Measurements from ENCODE around the gene CCDC78. TPM values are rescaled to one million over a fixed set of nuclear protein-coding genes. Genes with fewer than 3 reads are reported as not detected.

The CCDC78 gene
- total and polyA plus RNA-seq, 2 donors = 4.8 to 12.4 TPM

DNA sequence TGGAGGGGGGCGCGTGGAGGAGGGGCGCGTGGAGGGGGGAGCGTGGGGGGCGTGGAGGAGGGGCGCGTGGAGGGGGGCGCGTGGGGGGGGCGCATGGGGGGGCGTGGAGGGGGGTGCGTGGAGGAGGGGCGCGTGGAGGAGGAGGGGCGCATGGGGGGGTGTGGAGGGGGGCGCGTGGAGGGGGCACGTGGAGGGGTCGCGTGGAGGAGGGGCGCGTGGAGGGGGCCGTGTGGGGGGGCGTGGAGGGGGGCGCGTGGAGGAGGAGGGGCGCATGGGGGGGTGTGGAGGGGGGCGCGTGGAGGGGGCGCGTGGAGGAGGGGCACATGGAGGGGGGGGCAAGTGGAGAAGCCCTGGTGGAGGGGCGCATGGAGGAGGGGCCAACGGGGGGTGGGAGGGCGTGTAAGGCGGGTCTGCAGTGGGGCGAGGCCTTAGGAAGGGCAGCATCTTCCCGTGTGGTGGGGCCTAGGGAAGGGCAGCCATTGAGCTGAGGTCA is 41.5 kb upstream of the CCDC78 start:
- WGBS = 79% methylated on average over 29 of the region's 38 CpGs
- H3K27ac ChIP-seq (ENCODE audit: low read depth in 1 of 2, low read length in 1 of 2) = no peak overlapping the region
- peaks cover 0 to 17% of the 10 kb centered on the region in 2 donors for H3K27me3 ChIP-seq (ENCODE audit: control insufficient read depth in 2 of 2, insufficient read depth in 1 of 2, low read length in 1 of 2)
- no peak for DNase-seq (ENCODE audit: low read depth in 6 of 9, low spot score in 9 of 9)
- H3K9me3 ChIP-seq (ENCODE audit: control insufficient read depth in 2 of 2, insufficient read depth in 1 of 2, low read length in 1 of 2) = no peaks in the 10 kb centered on the region
- no peaks in the 10 kb centered on the region for H3K4me1 ChIP-seq (ENCODE audit: control insufficient read depth in 2 of 2, insufficient read depth in 2 of 2, low read length in 2 of 2)
- H3K36me3 ChIP-seq (ENCODE audit: control insufficient read depth in 2 of 2, insufficient read depth in 2 of 2, low read length in 1 of 2) = no peaks in the 10 kb centered on the region
- H3K4me3 ChIP-seq (ENCODE audit: low read length in 2 of 2) = no peak overlapping the region

DNA sequence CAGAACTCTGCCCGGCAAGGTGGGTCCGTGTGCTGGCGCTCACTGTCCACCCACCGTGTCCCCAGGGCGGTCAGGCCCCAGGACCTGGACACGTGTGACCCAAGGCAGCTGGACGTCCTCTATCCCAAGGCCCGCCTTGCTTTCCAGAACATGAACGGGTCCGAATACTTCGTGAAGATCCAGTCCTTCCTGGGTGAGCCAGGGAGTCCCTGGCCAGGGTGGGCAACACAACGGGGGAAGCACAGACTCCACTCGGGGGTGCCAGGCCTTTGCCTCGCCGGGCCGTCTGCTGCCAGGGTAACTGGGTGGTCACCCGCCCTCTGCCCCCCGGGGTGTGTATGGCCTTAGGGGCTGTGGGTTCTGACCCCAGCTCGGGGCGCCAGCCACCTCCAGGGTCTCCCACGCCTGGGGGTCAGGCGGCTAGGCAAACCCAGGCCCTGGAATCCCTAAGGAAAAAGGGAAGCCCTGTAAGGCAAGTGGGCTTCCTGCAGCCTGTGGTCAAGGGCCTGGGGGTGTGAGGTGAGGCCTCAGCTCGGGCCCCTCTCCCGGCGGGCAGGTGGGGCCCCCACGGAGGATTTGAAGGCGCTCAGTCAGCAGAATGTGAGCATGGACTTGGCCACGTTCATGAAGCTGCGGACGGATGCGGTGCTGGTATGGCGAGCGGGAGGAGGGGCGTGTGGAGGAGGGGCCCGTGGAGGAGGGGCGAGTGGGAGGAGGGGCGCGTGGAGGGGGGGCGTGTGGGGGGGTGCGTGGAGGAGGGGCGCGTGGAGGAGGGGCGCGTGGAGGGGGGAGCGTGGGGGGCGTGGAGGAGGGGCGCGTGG is 40.8 kb upstream of the CCDC78 start:
- H3K36me3 ChIP-seq (ENCODE audit: control insufficient read depth in 2 of 2, insufficient read depth in 2 of 2, low read length in 1 of 2) = no peaks in the 10 kb centered on the region
- no peak overlapping the region for H3K27ac ChIP-seq (ENCODE audit: low read depth in 1 of 2, low read length in 1 of 2)
- H3K27me3 ChIP-seq (ENCODE audit: control insufficient read depth in 2 of 2, insufficient read depth in 1 of 2, low read length in 1 of 2) = peaks cover 0 to 20% of the 10 kb centered on the region in 2 donors
- WGBS = 78% methylated on average over 39 of the region's 48 CpGs
- H3K4me1 ChIP-seq (ENCODE audit: control insufficient read depth in 2 of 2, insufficient read depth in 2 of 2, low read length in 2 of 2) = no peaks in the 10 kb centered on the region
- H3K4me3 ChIP-seq (ENCODE audit: low read length in 2 of 2) = no peak overlapping the region
- no peaks in the 10 kb centered on the region for H3K9me3 ChIP-seq (ENCODE audit: control insufficient read depth in 2 of 2, insufficient read depth in 1 of 2, low read length in 1 of 2)
- no peak for DNase-seq (ENCODE audit: low read depth in 6 of 9, low spot score in 9 of 9)

DNA sequence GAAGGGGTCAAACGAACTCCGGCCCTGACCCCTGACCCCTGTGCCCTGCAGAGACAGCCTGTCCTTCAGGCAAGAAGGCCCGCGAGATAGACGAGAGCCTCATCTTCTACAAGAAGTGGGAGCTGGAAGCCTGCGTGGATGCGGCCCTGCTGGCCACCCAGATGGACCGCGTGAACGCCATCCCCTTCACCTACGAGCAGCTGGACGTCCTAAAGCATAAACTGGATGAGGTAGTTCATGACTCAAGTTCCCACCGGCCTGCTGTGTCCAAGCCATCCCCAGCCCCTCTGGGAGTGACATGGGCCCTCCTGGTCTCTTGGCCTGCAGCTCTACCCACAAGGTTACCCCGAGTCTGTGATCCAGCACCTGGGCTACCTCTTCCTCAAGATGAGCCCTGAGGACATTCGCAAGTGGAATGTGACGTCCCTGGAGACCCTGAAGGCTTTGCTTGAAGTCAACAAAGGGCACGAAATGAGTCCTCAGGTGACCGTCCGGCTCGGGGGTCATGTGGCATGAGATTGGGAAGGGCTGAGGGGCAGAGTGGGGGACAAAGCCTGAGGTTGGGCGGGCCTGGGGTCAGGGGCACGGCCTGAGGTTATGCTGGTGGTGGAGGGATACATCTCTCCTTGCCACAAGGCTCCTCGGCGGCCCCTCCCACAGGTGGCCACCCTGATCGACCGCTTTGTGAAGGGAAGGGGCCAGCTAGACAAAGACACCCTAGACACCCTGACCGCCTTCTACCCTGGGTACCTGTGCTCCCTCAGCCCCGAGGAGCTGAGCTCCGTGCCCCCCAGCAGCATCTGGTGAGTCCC is 40.0 kb upstream of the CCDC78 start:
- Histone ChIP-seq H3K4me1 (ENCODE audit: control insufficient read depth in 2 of 2, insufficient read depth in 2 of 2, low read length in 2 of 2) (no peaks in the 10 kb centered on the region), H3K27me3 (ENCODE audit: control insufficient read depth in 2 of 2, insufficient read depth in 1 of 2, low read length in 1 of 2) (peaks cover 0 to 20% of the 10 kb centered on the region in 2 donors), H3K27ac (ENCODE audit: low read depth in 1 of 2, low read length in 1 of 2) (no peak overlapping the region), H3K4me3 (ENCODE audit: low read length in 2 of 2) (no peak overlapping the region), H3K9me3 (ENCODE audit: control insufficient read depth in 2 of 2, insufficient read depth in 1 of 2, low read length in 1 of 2) (no peaks in the 10 kb centered on the region), H3K36me3 (ENCODE audit: control insufficient read depth in 2 of 2, insufficient read depth in 2 of 2, low read length in 1 of 2) (no peaks in the 10 kb centered on the region)
- DNase-seq (ENCODE audit: low read depth in 6 of 9, low spot score in 9 of 9) = no peak
- WGBS = 94% methylated on average over 29 of the region's 29 CpGs

DNA sequence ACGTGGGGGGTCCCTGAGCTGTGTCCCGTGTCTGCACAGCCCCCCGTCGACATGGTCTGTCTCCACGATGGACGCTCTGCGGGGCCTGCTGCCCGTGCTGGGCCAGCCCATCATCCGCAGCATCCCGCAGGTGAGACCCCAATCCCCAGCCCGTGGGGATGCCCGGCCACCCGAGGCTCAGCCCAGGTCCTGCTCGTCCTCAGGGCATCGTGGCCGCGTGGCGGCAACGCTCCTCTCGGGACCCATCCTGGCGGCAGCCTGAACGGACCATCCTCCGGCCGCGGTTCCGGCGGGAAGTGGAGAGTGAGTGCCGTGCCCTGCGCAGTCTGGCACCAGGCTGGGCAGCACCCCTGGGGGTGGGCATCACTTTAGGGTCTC is 39.2 kb upstream of the CCDC78 start:
- H3K36me3 ChIP-seq (ENCODE audit: control insufficient read depth in 2 of 2, insufficient read depth in 2 of 2, low read length in 1 of 2) = no peaks in the 10 kb centered on the region
- no peaks in the 10 kb centered on the region for H3K4me1 ChIP-seq (ENCODE audit: control insufficient read depth in 2 of 2, insufficient read depth in 2 of 2, low read length in 2 of 2)
- no peak overlapping the region for H3K4me3 ChIP-seq (ENCODE audit: low read length in 2 of 2)
- 97% methylated on average over 29 of the region's 29 CpGs for WGBS
- DNase-seq (ENCODE audit: low read depth in 6 of 9, low spot score in 9 of 9) = no peak
- H3K27ac ChIP-seq (ENCODE audit: low read depth in 1 of 2, low read length in 1 of 2) = no peak overlapping the region
- H3K27me3 ChIP-seq (ENCODE audit: control insufficient read depth in 2 of 2, insufficient read depth in 1 of 2, low read length in 1 of 2) = peaks cover 0 to 20% of the 10 kb centered on the region in 2 donors
- no peaks in the 10 kb centered on the region for H3K9me3 ChIP-seq (ENCODE audit: control insufficient read depth in 2 of 2, insufficient read depth in 1 of 2, low read length in 1 of 2)

DNA sequence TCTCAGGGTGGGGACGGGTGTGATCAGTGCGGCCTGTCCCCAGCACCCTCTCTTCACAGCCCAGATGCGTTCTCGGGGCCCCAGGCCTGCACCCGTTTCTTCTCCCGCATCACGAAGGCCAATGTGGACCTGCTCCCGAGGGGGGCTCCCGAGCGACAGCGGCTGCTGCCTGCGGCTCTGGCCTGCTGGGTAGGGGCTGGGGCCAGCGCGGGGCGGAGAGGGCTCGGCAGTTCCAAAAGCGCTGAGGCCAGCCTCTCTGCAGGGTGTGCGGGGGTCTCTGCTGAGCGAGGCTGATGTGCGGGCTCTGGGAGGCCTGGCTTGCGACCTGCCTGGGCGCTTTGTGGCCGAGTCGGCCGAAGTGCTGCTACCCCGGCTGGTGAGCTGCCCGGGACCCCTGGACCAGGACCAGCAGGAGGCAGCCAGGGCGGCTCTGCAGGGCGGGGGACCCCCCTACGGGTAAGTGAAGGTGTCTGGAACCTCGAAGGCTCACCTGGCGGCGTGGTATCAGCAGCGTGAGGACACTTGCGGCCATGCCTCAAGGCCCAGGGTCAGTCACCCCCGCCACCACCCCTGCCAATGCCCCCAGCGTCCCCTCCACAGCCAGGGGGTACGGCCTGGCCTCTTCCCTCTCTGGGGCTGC is 38.7 kb upstream of the CCDC78 start:
- H3K9me3 ChIP-seq (ENCODE audit: control insufficient read depth in 2 of 2, insufficient read depth in 1 of 2, low read length in 1 of 2) = no peaks in the 10 kb centered on the region
- no peak overlapping the region for H3K27ac ChIP-seq (ENCODE audit: low read depth in 1 of 2, low read length in 1 of 2)
- no peak overlapping the region for H3K4me3 ChIP-seq (ENCODE audit: low read length in 2 of 2)
- no peaks in the 10 kb centered on the region for H3K4me1 ChIP-seq (ENCODE audit: control insufficient read depth in 2 of 2, insufficient read depth in 2 of 2, low read length in 2 of 2)
- H3K27me3 ChIP-seq (ENCODE audit: control insufficient read depth in 2 of 2, insufficient read depth in 1 of 2, low read length in 1 of 2) = peaks cover 0 to 20% of the 10 kb centered on the region in 2 donors
- H3K36me3 ChIP-seq (ENCODE audit: control insufficient read depth in 2 of 2, insufficient read depth in 2 of 2, low read length in 1 of 2) = no peaks in the 10 kb centered on the region
- no peak for DNase-seq (ENCODE audit: low read depth in 6 of 9, low spot score in 9 of 9)
- 95% methylated on average over 38 of the region's 38 CpGs for WGBS

DNA sequence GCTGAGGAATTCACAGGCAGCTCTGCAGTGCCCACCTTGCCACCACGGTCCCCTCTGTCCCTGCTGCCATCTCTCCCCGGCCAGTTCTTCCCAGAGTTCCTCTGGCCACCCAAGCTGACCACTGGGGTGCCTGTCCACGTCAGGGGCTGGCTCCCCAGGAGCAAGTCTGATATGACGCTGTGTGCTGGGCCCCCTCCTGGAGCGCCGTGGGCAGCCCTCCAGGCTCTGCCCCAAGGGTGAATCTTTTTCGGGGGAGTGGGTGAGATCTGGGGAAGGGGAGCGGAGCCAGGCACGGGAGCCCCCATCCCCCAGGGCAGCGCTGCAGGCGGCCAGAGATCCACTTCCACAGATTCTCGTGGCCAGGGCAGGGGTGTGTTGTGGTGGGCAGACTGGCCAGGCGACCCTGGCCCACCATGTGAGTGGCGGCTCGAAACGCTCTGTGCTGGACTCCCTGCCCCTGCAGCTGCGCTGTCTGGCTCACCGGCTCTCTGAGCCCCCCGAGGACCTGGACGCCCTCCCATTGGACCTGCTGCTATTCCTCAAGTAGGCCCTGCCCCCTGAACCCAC is 38.0 kb upstream of the CCDC78 start:
- Histone ChIP-seq H3K36me3 (ENCODE audit: control insufficient read depth in 2 of 2, insufficient read depth in 2 of 2, low read length in 1 of 2) (no peaks in the 10 kb centered on the region), H3K27me3 (ENCODE audit: control insufficient read depth in 2 of 2, insufficient read depth in 1 of 2, low read length in 1 of 2) (peaks cover 0 to 16% of the 10 kb centered on the region in 2 donors), H3K27ac (ENCODE audit: low read depth in 1 of 2, low read length in 1 of 2) (no peak overlapping the region), H3K4me1 (ENCODE audit: control insufficient read depth in 2 of 2, insufficient read depth in 2 of 2, low read length in 2 of 2) (no peaks in the 10 kb centered on the region), H3K4me3 (ENCODE audit: low read length in 2 of 2) (no peak overlapping the region), H3K9me3 (ENCODE audit: control insufficient read depth in 2 of 2, insufficient read depth in 1 of 2, low read length in 1 of 2) (no peaks in the 10 kb centered on the region)
- no peak for DNase-seq (ENCODE audit: low read depth in 6 of 9, low spot score in 9 of 9)
- 92% methylated on average over 20 of the region's 20 CpGs for WGBS

DNA sequence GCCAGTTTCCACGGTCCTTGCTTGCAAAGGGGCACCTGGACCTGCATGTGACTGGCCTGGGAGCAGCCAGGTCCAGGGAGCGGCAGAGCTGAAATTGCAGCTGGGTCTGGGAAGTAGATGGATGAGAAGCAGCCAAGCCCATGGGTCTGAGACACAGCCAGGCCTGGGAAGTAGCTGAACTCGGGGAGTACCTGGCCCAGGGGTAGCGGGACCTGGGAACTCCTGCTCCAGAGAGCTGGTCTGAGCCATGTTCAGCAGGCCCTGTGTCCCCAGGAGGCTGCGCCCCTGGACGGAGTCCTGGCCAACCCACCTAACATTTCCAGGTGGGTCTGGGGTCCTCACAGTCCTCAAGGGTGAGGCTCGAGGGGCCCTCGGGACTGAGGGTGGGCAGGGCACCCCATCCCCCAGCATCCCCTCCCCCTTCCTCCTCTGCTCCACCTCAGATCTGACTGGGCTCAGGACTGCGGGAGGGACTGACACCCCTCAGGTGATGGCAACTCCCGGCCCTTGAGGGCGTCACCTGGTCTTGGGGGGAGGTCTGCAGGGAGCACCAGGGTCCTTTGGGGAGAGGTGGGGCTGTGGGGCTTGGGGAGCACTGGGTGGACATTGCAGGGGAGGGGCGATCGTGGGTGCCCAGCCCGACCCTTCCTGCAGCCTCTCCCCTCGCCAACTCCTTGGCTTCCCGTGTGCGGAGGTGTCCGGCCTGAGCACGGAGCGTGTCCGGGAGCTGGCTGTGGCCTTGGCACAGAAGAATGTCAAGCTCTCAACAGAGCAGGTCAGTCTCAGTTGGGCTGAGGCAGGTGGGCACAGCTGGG is 37.3 kb upstream of the CCDC78 start:
- no peaks in the 10 kb centered on the region for H3K36me3 ChIP-seq (ENCODE audit: control insufficient read depth in 2 of 2, insufficient read depth in 2 of 2, low read length in 1 of 2)
- no peaks in the 10 kb centered on the region for H3K9me3 ChIP-seq (ENCODE audit: control insufficient read depth in 2 of 2, insufficient read depth in 1 of 2, low read length in 1 of 2)
- no peak overlapping the region for H3K4me3 ChIP-seq (ENCODE audit: low read length in 2 of 2)
- H3K27ac ChIP-seq (ENCODE audit: low read depth in 1 of 2, low read length in 1 of 2) = no peak overlapping the region
- no peaks in the 10 kb centered on the region for H3K4me1 ChIP-seq (ENCODE audit: control insufficient read depth in 2 of 2, insufficient read depth in 2 of 2, low read length in 2 of 2)
- WGBS = 91% methylated on average over 21 of the region's 21 CpGs
- DNase-seq (ENCODE audit: low read depth in 6 of 9, low spot score in 9 of 9) = no peak
- peaks cover 0 to 11% of the 10 kb centered on the region in 2 donors for H3K27me3 ChIP-seq (ENCODE audit: control insufficient read depth in 2 of 2, insufficient read depth in 1 of 2, low read length in 1 of 2)

DNA sequence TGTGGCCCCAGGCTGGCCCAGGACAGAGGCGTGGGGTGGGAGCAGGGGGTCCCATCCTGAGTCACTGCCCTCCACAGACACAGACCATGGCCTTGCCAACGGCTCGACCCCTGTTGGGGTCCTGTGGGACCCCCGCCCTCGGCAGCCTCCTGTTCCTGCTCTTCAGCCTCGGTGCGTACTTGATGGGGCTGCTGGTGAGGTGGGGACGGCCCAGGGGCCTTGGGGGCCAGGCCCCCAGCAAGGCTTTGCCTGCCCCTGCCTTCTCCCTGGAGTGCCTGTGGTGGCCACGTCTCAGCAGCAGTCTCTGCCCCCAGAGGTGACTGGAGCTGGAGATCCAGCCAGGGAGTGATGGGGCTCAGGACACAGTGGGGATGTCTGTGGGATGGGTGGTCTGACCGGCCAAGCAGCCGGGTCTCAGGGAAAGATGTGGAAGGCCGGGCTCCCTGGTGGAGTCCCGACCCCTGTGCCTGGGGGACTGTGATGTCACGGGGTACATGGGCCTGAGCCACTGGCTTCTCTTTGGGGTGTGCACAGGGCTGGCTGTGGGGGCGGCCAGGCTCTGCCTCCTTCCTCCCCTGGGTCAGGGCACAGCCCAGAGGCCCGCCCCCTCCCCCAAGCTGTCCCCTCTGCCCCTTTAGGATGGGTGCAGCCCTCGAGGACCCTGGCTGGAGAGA is 36.5 kb upstream of the CCDC78 start:
- Histone ChIP-seq H3K27ac (ENCODE audit: low read depth in 1 of 2, low read length in 1 of 2) (no peak overlapping the region), H3K4me3 (ENCODE audit: low read length in 2 of 2) (no peak overlapping the region), H3K9me3 (ENCODE audit: control insufficient read depth in 2 of 2, insufficient read depth in 1 of 2, low read length in 1 of 2) (no peaks in the 10 kb centered on the region), H3K27me3 (ENCODE audit: control insufficient read depth in 2 of 2, insufficient read depth in 1 of 2, low read length in 1 of 2) (peaks cover 0 to 6% of the 10 kb centered on the region in 2 donors), H3K36me3 (ENCODE audit: control insufficient read depth in 2 of 2, insufficient read depth in 2 of 2, low read length in 1 of 2) (no peaks in the 10 kb centered on the region), H3K4me1 (ENCODE audit: control insufficient read depth in 2 of 2, insufficient read depth in 2 of 2, low read length in 2 of 2) (no peaks in the 10 kb centered on the region)
- WGBS = 93% methylated on average over 17 of the region's 17 CpGs
- no peak for DNase-seq (ENCODE audit: low read depth in 6 of 9, low spot score in 9 of 9)

Data from thymus (tissue), 11 donors.